Measurements from ENCODE around the gene MTURN.

The MTURN gene

GRCh38 chr7:30136117-30136731 lies 1.4 kb downstream of the MTURN start:
- no peak for DNase-seq

DNA sequence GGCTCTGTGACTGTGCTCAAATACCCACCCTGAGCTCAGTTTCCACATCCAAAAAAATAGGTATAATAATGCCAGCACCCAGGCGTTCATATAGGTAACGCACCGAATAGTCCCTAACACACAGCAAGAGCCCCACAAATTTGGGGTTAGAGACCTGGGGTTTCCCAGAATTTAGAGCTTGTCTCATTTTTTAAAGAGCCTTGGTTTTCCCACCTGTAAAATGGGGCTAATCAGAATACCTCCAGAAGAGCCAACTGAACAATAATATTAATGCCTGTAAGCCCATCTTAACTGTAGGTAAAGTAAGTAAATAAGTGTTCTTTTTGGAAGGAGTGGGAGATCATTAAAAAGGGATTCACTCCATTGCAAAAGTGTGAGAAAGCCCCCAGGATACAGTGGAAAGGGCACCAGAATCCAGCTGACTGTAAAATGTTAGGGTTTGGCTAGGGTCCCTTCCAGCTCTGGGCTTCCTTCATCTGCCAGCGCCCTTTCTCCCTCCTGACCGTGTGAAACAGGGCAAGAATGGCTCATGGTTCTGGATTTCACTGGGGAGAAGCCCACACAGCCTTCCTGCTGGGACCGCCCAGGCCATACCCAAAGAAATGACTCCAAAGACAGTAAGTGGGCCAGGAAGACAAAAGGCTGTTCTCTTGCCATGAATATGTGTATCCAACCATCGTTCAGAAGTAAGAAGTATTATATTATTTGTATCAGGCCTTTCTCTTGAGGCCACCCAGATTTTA lies 2.1 kb downstream of the MTURN start:
- DNase-seq = no peak

- DNase-seq = no peak
Measured at GRCh38 chr7:30139836-30140384, 5.1 kb downstream of the MTURN start.

- no peak for DNase-seq
Measured at GRCh38 chr7:30140456-30140855, 5.7 kb downstream of the MTURN start.

DNA sequence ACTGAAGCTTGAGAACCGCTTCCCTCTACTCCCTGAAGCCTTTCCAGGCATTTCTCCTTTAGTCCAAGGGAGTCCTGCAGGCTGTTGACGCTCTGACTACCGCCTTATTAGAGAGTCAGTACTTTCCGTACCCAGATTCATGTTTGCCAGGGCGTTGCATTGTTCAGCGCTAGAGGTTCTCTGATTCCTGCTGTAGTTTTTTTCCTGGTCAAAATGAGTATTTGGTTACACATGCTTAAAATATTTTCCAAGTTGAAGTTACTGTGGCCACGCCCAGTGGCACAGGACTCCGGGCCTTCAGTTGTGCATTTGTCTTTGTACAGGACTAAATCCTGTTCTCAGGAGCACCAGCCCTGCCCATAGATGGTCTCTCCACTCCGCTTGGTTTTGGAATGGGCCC lies 7.9 kb downstream of the MTURN start:
- no peak for DNase-seq

- DNase-seq = peak; percentile 86
Measured at GRCh38 chr7:30143748-30144251, 9.0 kb downstream of the MTURN start.

DNA sequence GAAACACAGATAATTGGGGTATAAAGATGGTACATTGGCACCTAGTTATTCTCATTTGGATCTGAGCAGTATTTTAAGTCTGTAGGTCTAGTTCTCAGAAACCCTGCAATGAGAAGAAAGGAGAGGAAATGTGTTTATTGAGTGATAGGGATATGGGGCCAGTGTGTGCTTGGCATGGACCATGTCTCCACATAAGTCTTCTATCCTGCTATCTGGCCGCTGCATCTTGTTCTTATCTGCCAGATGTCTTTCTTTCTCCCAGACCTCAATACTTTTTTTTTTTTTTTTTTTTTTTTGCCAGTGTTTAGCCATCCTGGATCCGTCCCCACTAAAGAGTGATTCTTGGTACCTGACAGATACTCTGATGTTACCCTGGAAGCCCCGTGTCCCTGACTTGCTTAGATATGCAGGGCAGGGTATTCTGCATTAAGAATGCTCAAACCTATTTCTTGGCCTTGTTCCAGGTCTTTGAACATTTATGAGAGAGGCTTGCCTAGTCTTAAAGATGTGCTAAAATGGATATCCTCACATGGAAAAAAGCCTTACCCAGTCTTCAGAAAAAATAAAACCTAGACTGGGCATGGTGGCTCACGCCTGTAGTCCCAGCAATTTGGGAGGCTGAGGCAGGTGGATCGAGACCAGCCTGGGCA lies 10.0 kb downstream of the MTURN start:
- no peak for DNase-seq

DNA sequence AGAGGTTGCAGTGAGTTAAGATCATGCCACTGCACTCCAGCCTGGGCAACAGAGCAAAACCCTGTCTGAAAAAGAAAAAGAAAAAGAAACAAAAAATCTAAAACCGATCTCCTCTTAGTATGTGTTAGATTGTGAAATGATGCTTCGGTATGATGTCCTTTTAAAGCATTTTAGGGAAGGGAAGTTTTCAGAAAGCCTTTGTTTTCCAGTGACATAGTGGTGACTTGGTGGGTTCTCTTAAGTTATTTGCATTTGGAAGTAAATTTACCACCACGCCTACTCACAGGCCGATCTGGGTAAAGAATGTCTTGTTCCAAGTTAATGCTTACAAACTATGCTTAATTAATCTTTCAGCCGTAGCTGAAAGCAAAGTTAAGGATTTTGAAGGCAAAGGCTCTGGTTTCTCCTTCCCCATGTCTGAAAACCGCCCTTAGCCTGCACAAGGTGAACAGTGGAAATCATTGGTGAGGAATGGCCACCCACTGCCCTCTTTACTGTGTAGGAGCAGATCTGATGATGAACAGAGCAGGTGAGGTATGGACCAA lies 10.7 kb downstream of the MTURN start:
- no peak for DNase-seq

- peak; percentile 83 for DNase-seq
Measured at GRCh38 chr7:30146127-30146612, 11.4 kb downstream of the MTURN start.

DNA sequence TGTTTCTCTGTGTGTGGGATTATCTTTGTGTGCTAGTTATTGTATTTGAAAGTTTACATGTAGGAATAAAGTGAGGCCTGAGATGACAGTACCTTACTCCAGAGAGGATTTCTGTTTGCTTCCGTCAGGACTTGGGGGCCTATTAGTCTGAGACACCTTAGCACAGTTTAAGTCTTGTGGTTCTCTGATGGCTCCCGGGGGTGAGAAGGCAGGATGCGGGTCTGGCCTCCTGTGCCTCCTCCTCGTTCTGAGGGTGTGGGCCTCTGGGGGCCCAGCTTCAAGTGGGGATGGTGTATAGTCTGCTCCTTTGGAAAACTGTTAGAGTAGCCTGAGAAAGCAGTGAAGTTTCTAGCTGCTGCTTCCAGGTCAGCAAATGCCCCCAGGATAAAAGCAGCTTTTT lies 12.4 kb downstream of the MTURN start:
- no peak for DNase-seq

GRCh38 chr7:30147785-30148184 lies 13.0 kb downstream of the MTURN start:
- DNase-seq = no peak

DNA sequence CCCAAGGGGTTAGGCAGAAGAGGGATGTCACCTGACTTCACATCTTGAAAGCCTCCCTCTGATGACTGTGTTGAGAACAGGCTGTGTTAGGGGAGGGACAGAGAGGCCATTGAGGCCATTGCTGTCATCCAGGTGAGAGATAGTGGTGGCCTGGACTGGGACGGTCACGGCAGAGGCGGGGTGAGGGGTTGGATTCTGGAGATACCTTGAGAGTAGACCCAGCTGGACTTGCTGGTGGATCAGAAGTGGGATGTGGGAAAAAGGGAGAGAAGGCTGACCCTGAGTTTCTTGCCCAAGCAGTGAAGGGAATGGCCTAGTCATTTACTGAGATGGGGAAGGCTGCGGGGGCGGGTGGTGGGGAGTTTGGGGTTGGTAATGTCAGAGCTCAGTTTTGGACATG lies 13.6 kb downstream of the MTURN start:
- DNase-seq = no peak

DNA sequence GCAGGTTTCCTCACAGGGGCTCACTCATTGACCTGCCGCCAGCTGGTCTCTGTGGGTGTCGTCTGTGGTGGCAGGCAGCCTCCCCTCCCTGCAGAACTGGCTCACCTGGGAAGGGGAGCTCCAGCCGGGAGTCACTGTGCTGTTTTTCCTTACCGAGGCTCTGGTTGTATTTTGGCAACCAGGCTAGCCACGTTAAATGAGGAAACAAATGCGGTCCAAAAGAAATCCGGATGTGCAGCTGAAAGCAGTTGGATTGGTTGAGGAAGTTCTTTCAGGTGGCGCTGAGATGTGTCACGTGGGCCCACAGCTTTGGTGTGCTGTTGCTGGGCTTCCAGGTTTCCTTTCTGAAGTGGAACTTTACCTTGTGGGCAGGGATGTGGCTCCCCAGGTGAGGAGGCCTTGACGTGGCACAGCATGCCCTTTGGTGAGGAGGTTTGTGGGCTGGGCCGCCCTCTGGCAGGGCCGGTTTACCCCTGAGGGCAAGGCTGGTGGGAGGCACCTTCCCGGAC lies 14.2 kb downstream of the MTURN start:
- DNase-seq = peak; percentile 66

DNA sequence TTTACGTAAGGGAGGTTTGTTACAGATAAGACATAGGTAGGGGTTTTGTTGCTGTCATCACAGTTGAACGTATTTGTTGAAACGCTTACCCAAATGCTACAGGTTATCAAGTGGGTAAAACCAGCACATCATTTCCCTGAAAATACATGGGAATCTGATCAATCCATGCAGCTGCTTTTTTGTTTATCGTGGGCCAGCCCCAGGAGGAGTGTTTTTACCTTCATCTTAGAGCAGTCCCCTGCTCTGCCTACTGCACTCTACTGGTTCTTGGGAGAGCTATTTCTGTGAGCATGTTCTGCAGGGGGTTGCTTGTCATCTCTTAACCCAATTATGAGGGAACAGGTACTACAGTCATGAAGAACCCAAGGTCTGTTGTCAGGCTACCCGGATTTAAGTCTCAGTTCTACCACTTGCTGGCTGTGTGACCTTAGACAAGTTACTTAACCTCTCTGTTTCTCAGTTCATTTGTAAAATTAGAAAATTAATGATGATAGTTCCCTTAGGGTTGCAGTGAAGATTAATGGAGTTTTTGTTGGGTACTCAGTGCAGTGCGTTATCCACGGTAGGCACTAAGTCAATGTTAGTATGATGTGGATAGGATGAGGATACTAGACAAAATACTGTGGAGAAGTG lies 15.0 kb downstream of the MTURN start:
- DNase-seq = no peak

DNA sequence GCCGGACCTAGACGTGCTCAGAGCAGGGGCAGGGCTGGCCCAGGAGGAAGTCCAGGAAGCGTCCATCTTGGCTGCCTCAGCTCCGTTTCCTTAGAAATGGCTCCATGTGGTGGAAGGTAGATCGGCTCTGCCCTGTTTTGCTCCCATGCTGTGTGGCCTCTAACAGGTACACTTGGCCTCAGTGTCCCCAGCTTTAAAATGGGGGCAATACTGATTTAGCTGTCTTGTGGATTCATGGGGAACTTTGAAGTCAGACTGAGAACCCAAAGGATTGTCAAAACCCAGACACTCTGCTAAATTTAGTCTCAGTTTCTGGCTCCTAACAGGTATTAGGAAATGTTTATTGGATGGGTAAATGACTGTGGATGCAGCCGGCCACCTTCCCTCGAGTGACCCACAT lies 15.9 kb downstream of the MTURN start:
- no peak for DNase-seq

DNA sequence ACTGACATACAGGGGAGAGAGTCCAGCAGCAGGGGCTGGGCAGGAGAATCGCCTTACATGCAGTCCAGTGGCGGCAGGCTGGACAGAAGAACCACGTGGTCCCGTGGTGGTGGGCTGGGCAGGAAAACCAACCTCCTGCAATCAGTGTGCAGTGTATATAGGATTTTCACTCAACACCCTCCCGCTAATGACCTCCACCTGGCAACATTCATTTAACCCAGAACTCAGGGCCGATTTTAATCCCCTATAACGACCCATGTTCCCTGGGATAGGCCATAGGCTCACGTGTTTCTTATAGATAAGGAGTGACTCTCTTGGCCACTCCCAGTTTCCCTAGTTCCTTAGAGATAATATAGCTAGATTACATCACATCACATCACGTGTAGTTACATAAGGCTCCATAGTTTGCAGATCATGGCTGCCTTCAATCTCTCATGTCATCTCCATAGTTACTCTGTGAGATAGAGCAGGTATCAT lies 19.4 kb downstream of the MTURN start:
- no peak for DNase-seq

- DNase-seq = peak; percentile 33
Measured at GRCh38 chr7:30155481-30155880, 20.7 kb downstream of the MTURN start.

DNA sequence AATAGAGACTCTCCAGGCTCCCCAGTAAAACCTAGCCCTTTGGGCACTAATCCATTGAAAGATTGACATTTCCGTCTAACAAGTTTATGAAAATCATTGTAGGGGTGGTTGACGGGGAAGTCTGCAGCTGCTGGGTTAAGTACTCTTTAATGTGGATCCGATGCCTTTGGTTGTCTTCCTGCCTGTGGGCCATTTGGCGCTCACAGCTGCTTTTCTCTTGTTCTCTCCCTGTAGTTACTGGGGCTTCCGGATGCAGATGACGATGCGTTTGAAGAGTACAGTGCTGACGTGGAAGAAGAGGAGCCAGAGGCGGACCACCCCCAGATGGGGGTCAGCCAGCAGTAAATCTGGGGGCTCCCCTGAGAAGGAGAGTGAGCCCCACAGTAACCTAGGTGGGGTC lies 22.4 kb downstream of the MTURN start:
- peak; percentile 42 for DNase-seq

DNA sequence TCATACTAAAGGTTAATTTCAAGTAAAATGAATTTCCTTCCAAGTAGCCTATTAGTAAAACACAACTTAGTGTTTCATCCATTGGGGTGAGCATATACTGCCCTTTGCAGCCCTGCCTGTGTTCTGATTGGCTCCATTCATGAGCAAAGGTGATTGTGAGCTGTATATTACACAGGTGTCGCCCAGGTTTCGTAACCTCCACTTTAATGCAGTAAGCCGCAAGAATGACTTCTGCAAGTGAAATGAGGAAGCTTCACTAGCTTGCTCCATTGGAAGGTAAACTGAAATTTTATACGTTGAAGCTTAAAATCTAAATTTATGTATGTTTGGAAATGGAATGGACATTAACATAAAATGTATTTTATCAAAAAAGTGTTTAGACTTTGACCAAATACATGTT lies 24.4 kb downstream of the MTURN start:
- peak; percentile 30 for DNase-seq

- DNase-seq = peak; percentile 37
Measured at GRCh38 chr7:30159698-30160143, 24.9 kb downstream of the MTURN start.

DNA sequence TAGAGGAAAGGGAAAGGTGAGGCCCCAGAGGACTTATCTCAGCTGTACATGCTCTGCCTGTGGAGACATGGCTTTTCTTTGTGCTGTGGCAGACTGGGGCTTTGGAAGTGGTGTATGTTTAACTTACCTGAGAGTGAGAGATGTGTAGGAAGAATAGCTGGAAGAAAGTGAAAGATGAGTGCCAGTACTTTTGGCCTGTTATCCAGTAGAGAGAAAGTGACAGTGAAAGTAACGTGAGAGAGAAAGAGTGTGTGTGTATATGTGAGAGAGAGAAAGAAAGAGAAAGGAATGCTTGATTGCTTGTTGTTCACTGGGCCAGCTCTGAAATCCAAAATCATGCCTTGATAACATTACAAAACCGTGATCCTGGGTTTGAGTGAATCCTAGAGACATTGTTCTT lies 25.5 kb downstream of the MTURN start:
- no peak for DNase-seq

GRCh38 chr7:30162133-30162532 lies 27.3 kb downstream of the MTURN start:
- DNase-seq = no peak

Data from NCI-H510A (cell line).